DOHH2 (cell line): ENCODE data around the gene LCN9.

ENCODE experiments used
- H3F3A ChIP-seq: fragments of 200-600 bp; sonication (generic), shearing (Covaris generic); 2 replicates; pipeline ENCODE4 v1.6.0; 2016; ENCODE audit warnings: antibody characterized with exemption, mild to moderate bottlenecking; ENCODE audit not compliant: control insufficient read depth, insufficient read depth
- H3K27ac ChIP-seq: fragments of 200-600 bp; sonication (generic); 2 replicates; pipeline ENCODE4 v1.5.1; 2014; ENCODE audit warnings: low read depth, mild to moderate bottlenecking, low read length, moderate library complexity
- H3K27me3 ChIP-seq: fragments of 200-600 bp; sonication (generic); 2 replicates; pipeline ENCODE4 v1.6.1; 2014; ENCODE audit warnings: mild to moderate bottlenecking, low read length, mixed read lengths; ENCODE audit not compliant: control insufficient read depth
- H3K36me3 ChIP-seq: fragments of 200-600 bp; sonication (generic); 2 replicates; pipeline ENCODE4 v1.6.1; 2014; ENCODE audit warnings: mild to moderate bottlenecking, low read length, moderate library complexity, mixed read lengths; ENCODE audit not compliant: control insufficient read depth
- H3K4me1 ChIP-seq: fragments of 200-600 bp; sonication (generic); 2 replicates; pipeline ENCODE4 v1.6.1; 2014; ENCODE audit warnings: mild to moderate bottlenecking, low read length, mixed read lengths; ENCODE audit not compliant: control insufficient read depth
- H3K4me2 ChIP-seq: fragments of 200-600 bp; sonication (generic); 2 replicates; pipeline ENCODE4 v1.6.0; 2014; ENCODE audit warnings: mild to moderate bottlenecking, low read length, moderate library complexity
- H3K4me3 ChIP-seq: fragments of 200-600 bp; sonication (generic); 2 replicates; pipeline ENCODE4 v1.5.1; 2014; ENCODE audit warnings: mild to moderate bottlenecking, low read length, mixed read lengths
- H3K79me2 ChIP-seq: fragments of 200-600 bp; sonication (generic); 2 replicates; pipeline ENCODE4 v1.6.1; 2014; ENCODE audit warnings: mild to moderate bottlenecking, low read length, mixed read lengths; ENCODE audit not compliant: control insufficient read depth
- H3K9me2 ChIP-seq: fragments of 200-600 bp; sonication (generic); replicated peaks from 2 replicates; pipeline ENCODE4 v1.6.1; 2014; ENCODE audit warnings: mild to moderate bottlenecking, low read length, mixed read lengths; ENCODE audit not compliant: control insufficient read depth
- H3K9me3 ChIP-seq: fragments of 200-600 bp; sonication (generic); 2 replicates; pipeline ENCODE4 v1.6.1; 2014; ENCODE audit warnings: antibody characterized with exemption, low read length, mixed read lengths; ENCODE audit not compliant: control insufficient read depth, insufficient read depth
- H4K20me1 ChIP-seq: fragments of 200-600 bp; sonication (generic); 2 replicates; pipeline ENCODE4 v1.6.0; 2014; ENCODE audit warnings: low read depth, mild to moderate bottlenecking, antibody characterized with exemption, low read length, moderate library complexity; ENCODE audit not compliant: control insufficient read depth, insufficient read depth
- CTCF ChIP-seq: fragments of 200-600 bp; sonication (generic); IDR thresholded peaks from one replicate; pipeline ENCODE4 v1.5.1; 2014; ENCODE audit warnings: antibody characterized with exemption, mild to moderate bottlenecking, low read depth, low read length; ENCODE audit not compliant: poor library complexity, severe bottlenecking
- EZH2phosphoT487 ChIP-seq: fragments of 200-600 bp; sonication (generic); IDR thresholded peaks from 2 replicates; pipeline ENCODE4 v1.6.1; 2017; ENCODE audit warnings: borderline replicate concordance, mild to moderate bottlenecking, antibody characterized with exemption, low read length, moderate library complexity, mixed read lengths

LCN9 gene

GRCh38 chr9:135655317-135655716, 7.8 kb upstream of the LCN9 start:
- H3K27ac ChIP-seq = no peak overlapping the region
- no peak overlapping the region for H3K4me2 ChIP-seq
- no peak overlapping the region for H3K4me3 ChIP-seq
- H4K20me1 ChIP-seq = no peaks in the 10 kb centered on the region
- no peaks in the 10 kb centered on the region for H3K79me2 ChIP-seq
- peaks cover 3% of the 10 kb centered on the region; the same call in 1 of the 2 replicates for H3K9me3 ChIP-seq
- H3K27me3 ChIP-seq = no peaks in the 10 kb centered on the region
- no peaks in the 10 kb centered on the region for H3K9me2 ChIP-seq
- H3K36me3 ChIP-seq = no peaks in the 10 kb centered on the region
- no peaks in the 10 kb centered on the region for H3K4me1 ChIP-seq
- H3F3A ChIP-seq = no peaks in the 10 kb centered on the region
- TF ChIP-seq CTCF (no peak), EZH2phosphoT487 (no peak)

- no peaks in the 10 kb centered on the region for H3F3A ChIP-seq
- H3K9me3 ChIP-seq = no peaks in the 10 kb centered on the region
- H3K4me1 ChIP-seq = no peaks in the 10 kb centered on the region
- no peak overlapping the region for H3K27ac ChIP-seq
- H4K20me1 ChIP-seq = no peaks in the 10 kb centered on the region
- H3K4me2 ChIP-seq = no peak overlapping the region
- H3K27me3 ChIP-seq = no peaks in the 10 kb centered on the region
- H3K4me3 ChIP-seq = no peak overlapping the region
- TF ChIP-seq EZH2phosphoT487 (no peak), CTCF (no peak)
- no peaks in the 10 kb centered on the region for H3K36me3 ChIP-seq
- no peaks in the 10 kb centered on the region for H3K79me2 ChIP-seq
- H3K9me2 ChIP-seq = no peaks in the 10 kb centered on the region
Observed at GRCh38 chr9:135657416-135657815, 5.7 kb upstream of the LCN9 start.

GRCh38 chr9:135659252-135659651, 3.9 kb upstream of the LCN9 start:
- H3K27me3 ChIP-seq = no peaks in the 10 kb centered on the region

More at GRCh38 chr9:135659252-135659651, 3.9 kb upstream of the LCN9 start:
- no peaks in the 10 kb centered on the region for H3K9me3 ChIP-seq
- no peaks in the 10 kb centered on the region for H3K9me2 ChIP-seq
- H3K4me3 ChIP-seq = no peak overlapping the region
- H3K27ac ChIP-seq = no peak overlapping the region
- H4K20me1 ChIP-seq = no peaks in the 10 kb centered on the region
- no peaks in the 10 kb centered on the region for H3K4me1 ChIP-seq
- no peaks in the 10 kb centered on the region for H3K79me2 ChIP-seq
- H3K4me2 ChIP-seq = no peak overlapping the region
- TF ChIP-seq CTCF = no peak
- TF ChIP-seq EZH2phosphoT487 = no peak
- no peaks in the 10 kb centered on the region for H3K36me3 ChIP-seq
- no peaks in the 10 kb centered on the region for H3F3A ChIP-seq
